Keratinocyte (primary cell): Measurements from ENCODE around the gene FAM163A. TPM values are rescaled to one million over a fixed set of nuclear protein-coding genes. Genes with fewer than 3 reads are reported as not detected.

Experiments used
- DNase-seq: peaks from one replicate; pipeline ENCODE4 v3.0.0-alpha.2; 2011; ENCODE audit warnings: low read depth, missing footprints, low spot score
- FAIRE-seq: peaks from 2 replicates; lab custom pipeline; 2011; peaks lifted over from hg19 to GRCh38; lab: Jason Lieb, UNC
- H2AFZ ChIP-seq: 2 replicates; pipeline ENCODE4 v1.6.0; 2012; ENCODE audit warnings: low read length, control low read depth, inconsistent platforms; ENCODE audit not compliant: control insufficient read depth
- H3K27ac ChIP-seq: 2 replicates; pipeline ENCODE4 v1.5.1; 2011; ENCODE audit warnings: low read length; ENCODE audit not compliant: control insufficient read depth, insufficient read depth
- H3K27me3 ChIP-seq: 3 replicates; pipeline ENCODE4 v1.6.0; 2011; ENCODE audit warnings: low read length; ENCODE audit not compliant: control insufficient read depth, insufficient read depth; ENCODE audit errors: extremely low read depth
- H3K36me3 ChIP-seq, 2 experiments: 2 replicates in 1 of 2; 3 replicates in 1 of 2; pipeline ENCODE4 v1.5.1; 2011; ENCODE audit warnings: low read length in 2 of 2, mild to moderate bottlenecking in 1 of 2; ENCODE audit not compliant: control insufficient read depth in 2 of 2, insufficient read depth in 2 of 2; ENCODE audit errors: extremely low read depth in 1 of 2
- H3K4me1 ChIP-seq: 3 replicates; pipeline ENCODE4 v1.5.1; 2011; ENCODE audit warnings: low read length; ENCODE audit not compliant: control insufficient read depth, insufficient read depth; ENCODE audit errors: extremely low read depth
- H3K4me2 ChIP-seq: 3 replicates; pipeline ENCODE4 v1.6.0; 2011; ENCODE audit warnings: low read depth, low read length; ENCODE audit not compliant: control insufficient read depth, insufficient read depth; ENCODE audit errors: extremely low read depth
- H3K4me3 ChIP-seq, 3 experiments: fragments of 200-600 bp in 1 of 3; sonication (generic) in 1 of 3; 2 replicates in 2 of 3; 3 replicates in 1 of 3; pipeline ENCODE4 v1.5.1; 2011 to 2016; ENCODE audit warnings: low read length in 3 of 3, mild to moderate bottlenecking in 3 of 3, control low read depth in 2 of 3, inconsistent platforms in 1 of 3, low read depth in 1 of 3, mixed read lengths in 1 of 3, mixed run types in 1 of 3, moderate library complexity in 1 of 3; ENCODE audit not compliant: control insufficient read depth in 2 of 3, insufficient read depth in 2 of 3; ENCODE audit errors: extremely low read depth in 1 of 3
- H3K79me2 ChIP-seq: 2 replicates; pipeline ENCODE4 v1.6.0; 2012; ENCODE audit warnings: low read length; ENCODE audit not compliant: control insufficient read depth, insufficient read depth
- H3K9ac ChIP-seq: 3 replicates; pipeline ENCODE4 v1.6.0; 2011; ENCODE audit warnings: low read length; ENCODE audit not compliant: control insufficient read depth, insufficient read depth; ENCODE audit errors: extremely low read depth
- H3K9me1 ChIP-seq: 3 replicates; pipeline ENCODE4 v1.6.0; 2011; ENCODE audit warnings: low read length; ENCODE audit not compliant: control insufficient read depth, insufficient read depth; ENCODE audit errors: extremely low read depth
- H3K9me3 ChIP-seq: 2 replicates; pipeline ENCODE4 v1.5.1; 2012; ENCODE audit warnings: low read depth, low read length; ENCODE audit not compliant: control insufficient read depth
- H4K20me1 ChIP-seq: 3 replicates; pipeline ENCODE4 v1.6.0; 2011; ENCODE audit warnings: low read length; ENCODE audit not compliant: control insufficient read depth, insufficient read depth; ENCODE audit errors: extremely low read depth
- CTCF ChIP-seq, 3 experiments: IDR thresholded peaks in 1 of 3; conservative IDR thresholded peaks in 1 of 3; optimal IDR thresholded peaks in 1 of 3; 2 replicates in 2 of 3; 3 replicates in 1 of 3; pipeline versions ENCODE3 to v1.5.1; 2011; ENCODE audit warnings: low read length in 3 of 3, mild to moderate bottlenecking in 3 of 3, moderate library complexity in 2 of 3, control low read depth in 1 of 3, inconsistent platforms in 1 of 3; ENCODE audit not compliant: insufficient read depth in 2 of 3; ENCODE audit errors: extremely low read depth in 1 of 3
- EZH2 ChIP-seq: IDR thresholded peaks from one replicate; pipeline ENCODE4 v1.6.1; 2012; ENCODE audit warnings: inconsistent platforms, mild to moderate bottlenecking, low read length, moderate library complexity
- dilution Hi-C: fragments of 300-500 bp; cut with MboI; formaldehyde crosslinking; loops from one replicate; pipeline ENCODE4 v1.7.0; 2020; ENCODE audit warnings: low sequenced_read_pairs; ENCODE audit not compliant: extremely low pct_ligation_motif_present
- polyA plus RNA-seq, 5 experiments: library from polyadenylated mRNA; depleted of rRNA in 3 of 5; stranded (reverse) in 3 of 5; stranded (forward) in 1 of 5; unstranded in 1 of 5; fragments of >200 nt; gene quantifications; 1 replicate in 1 of 5; 2 replicates in 3 of 5; 3 replicates in 1 of 5; pipeline versions ENCODE4 v1.2.1 to v1.2.3, GENCODE V29; 2011 to 2012; ENCODE audit warnings: missing spikeins in 2 of 5, low read depth in 1 of 5, low replicate concordance in 1 of 5

FAM163A gene
- polyA plus RNA-seq, 1 donor (not counting 4 experiments of a cell fraction or from before 2014, with no cell fraction given) = not detected

- DNase-seq (no peak), FAIRE-seq (no peak)
- H3K27ac ChIP-seq = no peak overlapping the region
- no peaks in the 10 kb centered on the region for H3K4me1 ChIP-seq
- H3K9ac ChIP-seq = no peak overlapping the region
- dilution Hi-C loops = no loop called here
- H3K4me2 ChIP-seq = no peak overlapping the region
- H3K9me1 ChIP-seq = no peaks in the 10 kb centered on the region
- no peaks in the 10 kb centered on the region for H3K9me3 ChIP-seq
- TF ChIP-seq EZH2 (no peak), CTCF (optimal IDR thresholded peaks at IDR 0.05 in 1 of 3, IDR thresholded peaks at IDR 0.05 in 1 of 3, conservative IDR thresholded peaks at IDR 0.05 in 1 of 3; ENCODE audit: extremely low read depth in 1 of 3, insufficient read depth in 2 of 3, low read length in 3 of 3) (no peak)
- no peak overlapping the region for H2AFZ ChIP-seq
- H3K27me3 ChIP-seq = no peaks in the 10 kb centered on the region
- H4K20me1 ChIP-seq = no peaks in the 10 kb centered on the region
- no peak overlapping the region for H3K4me3 ChIP-seq
- H3K36me3 ChIP-seq = no peaks in the 10 kb centered on the region
- H3K79me2 ChIP-seq = no peaks in the 10 kb centered on the region
Observed at GRCh38 chr1:179754041-179754624, 11.0 kb downstream of the FAM163A start.

GRCh38 chr1:179757933-179758332, 14.8 kb downstream of the FAM163A start:
- TF ChIP-seq CTCF (optimal IDR thresholded peaks at IDR 0.05 in 1 of 3, IDR thresholded peaks at IDR 0.05 in 1 of 3, conservative IDR thresholded peaks at IDR 0.05 in 1 of 3; ENCODE audit: extremely low read depth in 1 of 3, insufficient read depth in 2 of 3, low read length in 3 of 3) (no peak), EZH2 (no peak)
- no peaks in the 10 kb centered on the region for H3K9me3 ChIP-seq
- no peak overlapping the region for H3K4me2 ChIP-seq
- no peaks in the 10 kb centered on the region for H3K27me3 ChIP-seq
- H2AFZ ChIP-seq = no peak overlapping the region
- no peaks in the 10 kb centered on the region for H3K4me1 ChIP-seq
- no peaks in the 10 kb centered on the region for H3K36me3 ChIP-seq
- H3K9me1 ChIP-seq = no peaks in the 10 kb centered on the region
- FAIRE-seq = no peak
- no peaks in the 10 kb centered on the region for H3K79me2 ChIP-seq
- dilution Hi-C loops = no loop called here
- H4K20me1 ChIP-seq = no peaks in the 10 kb centered on the region
- no peak for DNase-seq
- H3K27ac ChIP-seq = no peak overlapping the region
- no peak overlapping the region for H3K4me3 ChIP-seq
- H3K9ac ChIP-seq = no peak overlapping the region
